Astrocyte (in vitro differentiated cells and primary cell): Measurements from ENCODE around the gene TMC5. TPM values are rescaled to one million over a fixed set of nuclear protein-coding genes. Genes with fewer than 3 reads are reported as not detected.

ENCODE experiments used
- DNase-seq: peaks from one replicate; pipeline ENCODE4 v3.0.0-alpha.2; 2010; ENCODE audit warnings: low read depth
- FAIRE-seq: peaks from 2 replicates; lab custom pipeline; 2011; peaks lifted over from hg19 to GRCh38; lab: Jason Lieb, UNC
- H2AFZ ChIP-seq: 2 replicates; pipeline ENCODE4 v1.6.0; 2012; ENCODE audit warnings: low read depth, low read length, inconsistent platforms
- H3K27ac ChIP-seq: 2 replicates; pipeline ENCODE4 v1.5.1; 2011; ENCODE audit warnings: low read depth, low read length, inconsistent platforms
- H3K27me3 ChIP-seq: 2 replicates; pipeline ENCODE4 v1.6.0; 2011; ENCODE audit warnings: low read length, inconsistent platforms; ENCODE audit not compliant: insufficient read depth
- H3K36me3 ChIP-seq: 2 replicates; pipeline ENCODE4 v1.5.1; 2011; ENCODE audit warnings: low read length, inconsistent platforms; ENCODE audit not compliant: insufficient read depth
- H3K4me1 ChIP-seq: 2 replicates; pipeline ENCODE4 v1.5.1; 2011; ENCODE audit warnings: low read length, inconsistent platforms; ENCODE audit not compliant: insufficient read depth
- H3K4me2 ChIP-seq: 2 replicates; pipeline ENCODE4 v1.6.0; 2012; ENCODE audit warnings: low read length, inconsistent platforms
- H3K4me3 ChIP-seq: 2 replicates; pipeline ENCODE4 v1.5.1; 2011; ENCODE audit warnings: low read depth, mild to moderate bottlenecking, low read length, inconsistent platforms; ENCODE audit not compliant: insufficient read depth
- H3K79me2 ChIP-seq: 2 replicates; pipeline ENCODE4 v1.6.0; 2012; ENCODE audit warnings: mild to moderate bottlenecking, low read length, inconsistent platforms; ENCODE audit not compliant: insufficient read depth
- H3K9ac ChIP-seq: 2 replicates; pipeline ENCODE4 v1.6.0; 2012; ENCODE audit warnings: mild to moderate bottlenecking, low read length, inconsistent platforms
- H3K9me3 ChIP-seq: 2 replicates; pipeline ENCODE4 v1.5.1; 2012; ENCODE audit warnings: low read depth, mild to moderate bottlenecking, low read length, inconsistent platforms; ENCODE audit not compliant: insufficient read depth
- H4K20me1 ChIP-seq: 2 replicates; pipeline ENCODE4 v1.6.0; 2012; ENCODE audit warnings: low read length, inconsistent platforms; ENCODE audit not compliant: insufficient read depth
- H3K27ac Mint-ChIP-seq: one replicate; pipeline ENCODE4 v1.8.0; 2021; ENCODE audit warnings: mild to moderate bottlenecking, mixed read lengths; ENCODE audit not compliant: unreplicated experiment
- H3K27me3 Mint-ChIP-seq: one replicate; pipeline ENCODE4 v1.8.0; 2021; ENCODE audit warnings: low read depth, mixed read lengths; ENCODE audit not compliant: unreplicated experiment
- H3K36me3 Mint-ChIP-seq: one replicate; pipeline ENCODE4 v1.8.0; 2021; ENCODE audit warnings: low read depth, mixed read lengths; ENCODE audit not compliant: unreplicated experiment
- H3K4me1 Mint-ChIP-seq: one replicate; pipeline ENCODE4 v1.8.0; 2021; ENCODE audit warnings: low read depth, mixed read lengths; ENCODE audit not compliant: unreplicated experiment
- H3K4me3 Mint-ChIP-seq: one replicate; pipeline ENCODE4 v1.8.0; 2021; ENCODE audit warnings: mild to moderate bottlenecking, moderate library complexity, mixed read lengths; ENCODE audit not compliant: unreplicated experiment
- H3K9me3 Mint-ChIP-seq: one replicate; pipeline ENCODE4 v1.8.0; 2021; ENCODE audit warnings: mild to moderate bottlenecking, mixed read lengths; ENCODE audit not compliant: unreplicated experiment
- CTCF ChIP-seq: IDR thresholded peaks from 2 replicates; pipeline ENCODE4 v1.5.1; 2011; ENCODE audit warnings: low read depth, mild to moderate bottlenecking, inconsistent platforms, low read length, moderate library complexity; ENCODE audit not compliant: insufficient read depth
- EZH2 ChIP-seq: IDR thresholded peaks from 2 replicates; pipeline ENCODE4 v1.6.1; 2012; ENCODE audit warnings: mild to moderate bottlenecking, low read length, inconsistent platforms; ENCODE audit not compliant: insufficient read depth
- total RNA-seq: library from RNA; stranded (reverse); gene quantifications from 2 replicates; pipeline ENCODE4 v1.2.1, GENCODE V29; 2021

The TMC5 gene
- total RNA-seq, 1 donor from 2014 or later: 0.11 TPM

DNA sequence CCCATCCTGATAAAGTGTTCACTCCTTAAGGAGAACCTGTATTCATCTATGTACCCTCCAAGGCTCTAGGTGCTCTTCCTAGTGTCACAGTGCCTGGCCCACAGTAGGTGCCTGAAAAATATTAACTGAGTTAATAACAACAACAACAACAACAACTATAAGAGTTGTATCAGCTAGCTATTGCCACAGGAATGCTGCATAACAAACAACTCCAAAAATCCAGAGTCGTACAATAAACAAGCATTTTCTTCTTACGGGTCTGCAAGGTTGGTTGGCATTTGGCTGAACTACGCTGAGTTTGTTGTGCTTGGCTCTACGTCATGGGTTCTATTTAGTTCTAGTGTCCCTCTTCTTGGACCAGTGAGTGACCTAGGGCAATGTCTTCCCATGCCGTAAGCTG lies 29.2 kb downstream of the TMC5 start:
- peaks cover 11% of the 10 kb centered on the region for H3K27me3 Mint-ChIP-seq
- no peaks in the 10 kb centered on the region for H4K20me1 ChIP-seq
- H3K9ac ChIP-seq: no peak overlapping the region
- TF ChIP-seq EZH2 (no peak), CTCF (no peak)
- H3K4me1 Mint-ChIP-seq: peaks cover 7% of the 10 kb centered on the region
- H3K4me1 ChIP-seq: no peaks in the 10 kb centered on the region
- H3K79me2 ChIP-seq: no peaks in the 10 kb centered on the region
- H3K4me2 ChIP-seq: no peak overlapping the region
- no peaks in the 10 kb centered on the region for H3K36me3 ChIP-seq
- H3K9me3 ChIP-seq: no peaks in the 10 kb centered on the region
- no peak overlapping the region for H3K4me3 ChIP-seq
- H3K4me3 Mint-ChIP-seq: no peak overlapping the region
- peaks cover 3% of the 10 kb centered on the region for H3K9me3 Mint-ChIP-seq
- H3K27ac ChIP-seq: no peak overlapping the region
- no peak for DNase-seq
- no peak for FAIRE-seq
- no peak overlapping the region for H3K27ac Mint-ChIP-seq
- no peaks in the 10 kb centered on the region for H3K36me3 Mint-ChIP-seq
- H2AFZ ChIP-seq: no peak overlapping the region
- no peaks in the 10 kb centered on the region for H3K27me3 ChIP-seq

- Histone ChIP-seq H3K4me1 (no peaks in the 10 kb centered on the region), H2AFZ (no peak overlapping the region), H3K36me3 (no peaks in the 10 kb centered on the region), H3K79me2 (no peaks in the 10 kb centered on the region), H4K20me1 (no peaks in the 10 kb centered on the region), H3K27me3 (no peaks in the 10 kb centered on the region), H3K4me2 (no peak overlapping the region), H3K9ac (no peak overlapping the region), H3K9me3 (no peaks in the 10 kb centered on the region), H3K4me3 (no peak overlapping the region), H3K27ac (no peak overlapping the region)
- FAIRE-seq (no peak), DNase-seq (no peak)
- no peaks in the 10 kb centered on the region for H3K9me3 Mint-ChIP-seq
- H3K27ac Mint-ChIP-seq: no peak overlapping the region
- H3K4me3 Mint-ChIP-seq: no peak overlapping the region
- peaks cover 7% of the 10 kb centered on the region for H3K4me1 Mint-ChIP-seq
- H3K36me3 Mint-ChIP-seq: no peaks in the 10 kb centered on the region
- TF ChIP-seq CTCF (no peak), EZH2 (no peak)
- peaks cover 5% of the 10 kb centered on the region for H3K27me3 Mint-ChIP-seq
Measured at GRCh38 chr16:19450186-19450585, 32.5 kb downstream of the TMC5 start.

- no peaks in the 10 kb centered on the region for H3K9me3 Mint-ChIP-seq
- Histone ChIP-seq H3K27ac (no peak overlapping the region), H3K9me3 (no peaks in the 10 kb centered on the region), H4K20me1 (no peaks in the 10 kb centered on the region), H3K4me3 (no peak overlapping the region), H3K4me2 (no peak overlapping the region), H3K27me3 (no peaks in the 10 kb centered on the region), H3K9ac (no peak overlapping the region), H3K4me1 (no peaks in the 10 kb centered on the region), H3K79me2 (no peaks in the 10 kb centered on the region), H2AFZ (no peak overlapping the region), H3K36me3 (no peaks in the 10 kb centered on the region)
- no peak overlapping the region for H3K27ac Mint-ChIP-seq
- no peak for TF ChIP-seq CTCF
- no peak for FAIRE-seq
- no peaks in the 10 kb centered on the region for H3K36me3 Mint-ChIP-seq
- no peak overlapping the region for H3K4me3 Mint-ChIP-seq
- H3K4me1 Mint-ChIP-seq: no peaks in the 10 kb centered on the region
- no peak for DNase-seq
- H3K27me3 Mint-ChIP-seq: peaks cover 3% of the 10 kb centered on the region
Measured at GRCh38 chr16:19458722-19459379, 41.2 kb downstream of the TMC5 start.
